Measurements from ENCODE around the gene PEAK1.
"Not testable (repeated sequence)": the region's sequence is repeated elsewhere in the genome, so short reads cannot be mapped to it uniquely, and the experiment has no call there.

Gene PEAK1

GRCh38 chr15:77195586-77195985 is 224.3 kb downstream of the PEAK1 start:
- Histone ChIP-seq H3K27ac (no peak overlapping the region), H3K4me3 (no peak overlapping the region)
- no peak for TF ChIP-seq CTCF (IDR thresholded peaks at IDR 0.05)
- DNase-seq (ENCODE audit: low spot score) = no peak

GRCh38 chr15:77192451-77192850 is 227.5 kb downstream of the PEAK1 start:
- Histone ChIP-seq H3K27ac (no peak overlapping the region), H3K4me3 (no peak overlapping the region)
- DNase-seq (ENCODE audit: low spot score) = no peak
- TF ChIP-seq CTCF (IDR thresholded peaks at IDR 0.05) = no peak

- Histone ChIP-seq H3K27ac (no peak overlapping the region), H3K4me3 (no peak overlapping the region)
- no peak for TF ChIP-seq CTCF (IDR thresholded peaks at IDR 0.05)
- DNase-seq (ENCODE audit: low spot score) = no peak
These were observed 228.6 kb downstream of the PEAK1 start for GRCh38 chr15:77191230-77191834.

- H3K27ac ChIP-seq = peak overlapping the region; percentile 16 to 71
- DNase-seq (ENCODE audit: low spot score) = no peak
- TF ChIP-seq CTCF (IDR thresholded peaks at IDR 0.05) = no peak
- H3K4me3 ChIP-seq = no peak overlapping the region
These were observed 232.0 kb downstream of the PEAK1 start for GRCh38 chr15:77187751-77188464.

- Histone ChIP-seq H3K27ac (peak overlapping the region in 1 of 2 donors; percentile 71), H3K4me3 (no peak overlapping the region)
- DNase-seq (ENCODE audit: low spot score) = no peak
- TF ChIP-seq CTCF (IDR thresholded peaks at IDR 0.05) = peak; percentile 30
These were observed 233.3 kb downstream of the PEAK1 start for GRCh38 chr15:77186594-77187011.

GRCh38 chr15:77185242-77185785 is 234.6 kb downstream of the PEAK1 start:
- no peak overlapping the region for H3K27ac ChIP-seq
- no peak overlapping the region for H3K4me3 ChIP-seq
- DNase-seq (ENCODE audit: low spot score) = no peak
- no peak for TF ChIP-seq CTCF (IDR thresholded peaks at IDR 0.05)

- not testable (repeated sequence) for DNase-seq (ENCODE audit: low spot score); H3K27ac ChIP-seq; H3K4me3 ChIP-seq
These were observed 235.6 kb downstream of the PEAK1 start for GRCh38 chr15:77184352-77184751.

Measured in coronary artery (tissue), 2 donors.